Neuronal stem cell (in vitro differentiated cells): ENCODE measurements around the gene KHDRBS1.
"Not testable (repeated sequence)": the region's sequence is repeated elsewhere in the genome, so short reads cannot be mapped to it uniquely, and the experiment has no call there.

Experiments
- DNase-seq: peaks from one replicate; pipeline ENCODE4 v3.0.0-alpha.2; 2013; ENCODE audit warnings: low spot score
- H2AFZ ChIP-seq: one replicate; pipeline ENCODE4 v1.6.1; 2013; ENCODE audit warnings: mild to moderate bottlenecking, low read length, inconsistent platforms
- H2AK5ac ChIP-seq: 2 replicates; pipeline ENCODE4 v1.6.1; 2013; ENCODE audit warnings: low read depth, mild to moderate bottlenecking, inconsistent platforms, low read length, moderate library complexity, mixed read lengths
- H2BK120ac ChIP-seq: 2 replicates; pipeline ENCODE4 v1.6.1; 2013; ENCODE audit warnings: low read depth, mild to moderate bottlenecking, inconsistent platforms, low read length, moderate library complexity, mixed read lengths
- H2BK12ac ChIP-seq: one replicate; pipeline ENCODE4 v1.6.1; 2013; ENCODE audit warnings: low read length, inconsistent platforms
- H2BK15ac ChIP-seq: 2 replicates; pipeline ENCODE4 v1.6.1; 2013; ENCODE audit warnings: mild to moderate bottlenecking, low read length, inconsistent platforms, mixed read lengths
- H2BK5ac ChIP-seq: one replicate; pipeline ENCODE4 v1.6.1; 2013; ENCODE audit warnings: inconsistent platforms, mild to moderate bottlenecking, low read length, moderate library complexity
- H3K14ac ChIP-seq: one replicate; pipeline ENCODE4 v1.6.1; 2013; ENCODE audit warnings: low read length, inconsistent platforms
- H3K18ac ChIP-seq: 2 replicates; pipeline ENCODE4 v1.6.1; 2013; ENCODE audit warnings: low read length, inconsistent platforms
- H3K23ac ChIP-seq: 2 replicates; pipeline ENCODE4 v1.6.1; 2013; ENCODE audit warnings: low read depth, mild to moderate bottlenecking, mixed read lengths, low read length, inconsistent platforms; ENCODE audit not compliant: poor library complexity
- H3K27ac ChIP-seq: replicated peaks from 3 replicates; pipeline ENCODE4 v1.5.1; 2013; ENCODE audit warnings: low read length, inconsistent platforms
- H3K27me3 ChIP-seq, 3 experiments: 2 replicates each; pipeline ENCODE4 v1.6.1; 2013; ENCODE audit warnings: low read length in 3 of 3, mild to moderate bottlenecking in 2 of 3, inconsistent platforms in 1 of 3, low read depth in 1 of 3, mixed read lengths in 1 of 3, moderate library complexity in 1 of 3; ENCODE audit not compliant: control insufficient read depth in 3 of 3, insufficient read depth in 3 of 3
- H3K36me3 ChIP-seq, 2 donors: replicated peaks in 1 of 2; 2 replicates each; pipeline ENCODE4 v1.6.1; 2013; ENCODE audit warnings: low read length in 2 of 2; ENCODE audit not compliant: control insufficient read depth in 2 of 2, insufficient read depth in 2 of 2
- H3K4ac ChIP-seq: 2 replicates; pipeline ENCODE4 v1.6.1; 2013; ENCODE audit warnings: inconsistent platforms, mild to moderate bottlenecking, low read length, moderate library complexity
- H3K4me1 ChIP-seq, 2 donors: 1 replicate in 1 of 2; 2 replicates in 1 of 2; pipeline ENCODE4 v1.6.1; 2013; ENCODE audit warnings: low read length in 2 of 2, low read depth in 1 of 2; ENCODE audit not compliant: control insufficient read depth in 2 of 2, insufficient read depth in 1 of 2
- H3K4me2 ChIP-seq: one replicate; pipeline ENCODE4 v1.6.1; 2013; ENCODE audit warnings: mild to moderate bottlenecking, low read length, inconsistent platforms; ENCODE audit not compliant: insufficient read depth, poor library complexity, severe bottlenecking
- H3K4me3 ChIP-seq, 2 donors: 2 replicates each; pipeline ENCODE4 v1.5.1; 2013; ENCODE audit warnings: low read length in 2 of 2, mild to moderate bottlenecking in 2 of 2, inconsistent platforms in 1 of 2, moderate library complexity in 1 of 2
- H3K79me1 ChIP-seq: one replicate; pipeline ENCODE4 v1.6.1; 2013; ENCODE audit warnings: low read depth, mild to moderate bottlenecking, inconsistent platforms, low read length, moderate library complexity
- H3K9ac ChIP-seq: one replicate; pipeline ENCODE4 v1.6.1; 2013; ENCODE audit warnings: mild to moderate bottlenecking, low read depth, low read length, inconsistent platforms; ENCODE audit not compliant: poor library complexity
- H3K9me3 ChIP-seq, 2 donors: replicated peaks in 1 of 2; 2 replicates each; pipeline versions ENCODE3 to v1.6.1; 2013; ENCODE audit warnings: low read length in 2 of 2, mild to moderate bottlenecking in 2 of 2, inconsistent platforms in 1 of 2, low read depth in 1 of 2, mixed read lengths in 1 of 2, moderate library complexity in 1 of 2; ENCODE audit not compliant: control insufficient read depth in 2 of 2, insufficient read depth in 1 of 2
- H4K8ac ChIP-seq: one replicate; pipeline ENCODE4 v1.6.1; 2013; ENCODE audit warnings: low read depth, mild to moderate bottlenecking, inconsistent platforms, low read length, moderate library complexity
- H4K91ac ChIP-seq: one replicate; pipeline ENCODE4 v1.6.1; 2013; ENCODE audit warnings: low read length, low read depth, mild to moderate bottlenecking, inconsistent platforms; ENCODE audit not compliant: poor library complexity
- WGBS, 2 donors: extraction: QIAGEN DNeasy Blood & Tissue Kit; methylation state at CpG; one replicate each; pipeline ENCODE4 v1.1.7; 2013; ENCODE audit warnings: missing lambda C conversion rate in 2 of 2, mixed read lengths in 1 of 2; ENCODE audit not compliant: insufficient read length in 2 of 2, insufficient replicate concordance in 1 of 2; ENCODE audit errors: extremely low coverage in 2 of 2; 5-methylcytosine and 5-hydroxymethylcytosine counted together

KHDRBS1 gene

DNA sequence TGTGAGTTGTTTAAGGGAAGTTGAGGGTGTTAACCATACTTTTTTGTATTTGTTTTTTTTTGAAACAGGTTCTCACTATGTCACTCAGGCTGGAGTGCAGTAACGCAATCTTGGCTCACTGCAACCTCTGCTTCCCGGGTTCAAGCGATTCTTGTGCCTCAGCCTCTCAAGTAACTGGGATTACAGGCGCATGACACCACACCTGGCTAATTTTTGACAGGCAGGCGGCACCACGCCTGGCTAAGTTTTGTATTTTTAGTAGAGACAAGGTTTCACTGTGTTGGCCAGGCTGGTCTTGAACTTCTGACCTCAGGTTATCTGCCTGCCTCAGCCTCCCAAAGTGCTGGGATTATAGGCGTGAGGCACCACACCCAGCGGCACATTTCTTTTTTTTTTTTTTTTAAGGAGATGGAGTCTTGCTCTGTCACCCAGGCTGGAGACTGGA, 7.9 kb downstream of the KHDRBS1 start:
- H2BK15ac ChIP-seq, H3K9ac ChIP-seq, H4K8ac ChIP-seq, H3K4me1 ChIP-seq, H3K4me3 ChIP-seq, H2AK5ac ChIP-seq, H3K4ac ChIP-seq, H3K9me3 ChIP-seq, H3K27ac ChIP-seq, H3K23ac ChIP-seq, H3K18ac ChIP-seq, H3K79me1 ChIP-seq, H3K27me3 ChIP-seq, H2AFZ ChIP-seq, H2BK12ac ChIP-seq, H3K14ac ChIP-seq, H2BK5ac ChIP-seq, DNase-seq, H4K91ac ChIP-seq, H3K4me2 ChIP-seq, H2BK120ac ChIP-seq: not testable (repeated sequence)
- peaks cover 14 to 94% of the 10 kb centered on the region in 2 donors for H3K36me3 ChIP-seq
- WGBS, 2 donors = no CpG with 5 or more reads among the region's 8 CpGs

DNA sequence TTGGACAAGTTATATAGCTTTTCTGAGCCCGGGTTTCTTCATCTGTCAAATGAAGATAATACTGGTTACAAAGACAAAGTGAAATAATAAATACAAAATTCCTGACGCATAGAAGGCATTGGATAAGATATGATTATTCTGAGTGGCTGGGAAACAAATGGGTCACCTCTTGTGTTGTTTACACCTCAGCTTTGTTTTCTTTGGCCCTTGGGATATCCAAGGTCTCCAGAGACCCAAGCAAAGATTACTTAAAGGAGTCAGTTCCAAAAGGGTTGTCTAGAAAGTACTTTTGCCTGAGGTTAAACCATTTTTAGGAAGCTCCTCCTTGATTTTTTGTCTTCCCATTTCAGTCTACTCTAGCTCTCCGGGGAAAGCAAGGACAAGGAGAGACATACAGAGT, 9.7 kb downstream of the KHDRBS1 start:
- no peak overlapping the region for H3K23ac ChIP-seq
- no CpG with 5 or more reads among the region's 3 CpGs for WGBS, 2 donors
- H3K27ac ChIP-seq = no peak overlapping the region
- H3K27me3 ChIP-seq = no peaks in the 10 kb centered on the region
- no peaks in the 10 kb centered on the region for H3K4me1 ChIP-seq
- H3K18ac ChIP-seq = no peak overlapping the region
- no peaks in the 10 kb centered on the region for H3K9me3 ChIP-seq
- no peak overlapping the region for H3K14ac ChIP-seq
- no peak overlapping the region for H3K4ac ChIP-seq
- H2BK5ac ChIP-seq = no peak overlapping the region
- H3K79me1 ChIP-seq = no peaks in the 10 kb centered on the region
- H3K4me3 ChIP-seq = no peak overlapping the region
- no peak overlapping the region for H2AK5ac ChIP-seq
- no peak overlapping the region for H2BK15ac ChIP-seq
- no peak overlapping the region for H3K9ac ChIP-seq
- no peak overlapping the region for H3K4me2 ChIP-seq
- no peak overlapping the region for H2BK120ac ChIP-seq
- no peak overlapping the region for H2BK12ac ChIP-seq
- no peak overlapping the region for H2AFZ ChIP-seq
- DNase-seq = no peak
- H4K8ac ChIP-seq = no peak overlapping the region
- peaks cover 12 to 94% of the 10 kb centered on the region in 2 donors for H3K36me3 ChIP-seq
- H4K91ac ChIP-seq = no peak overlapping the region

DNA sequence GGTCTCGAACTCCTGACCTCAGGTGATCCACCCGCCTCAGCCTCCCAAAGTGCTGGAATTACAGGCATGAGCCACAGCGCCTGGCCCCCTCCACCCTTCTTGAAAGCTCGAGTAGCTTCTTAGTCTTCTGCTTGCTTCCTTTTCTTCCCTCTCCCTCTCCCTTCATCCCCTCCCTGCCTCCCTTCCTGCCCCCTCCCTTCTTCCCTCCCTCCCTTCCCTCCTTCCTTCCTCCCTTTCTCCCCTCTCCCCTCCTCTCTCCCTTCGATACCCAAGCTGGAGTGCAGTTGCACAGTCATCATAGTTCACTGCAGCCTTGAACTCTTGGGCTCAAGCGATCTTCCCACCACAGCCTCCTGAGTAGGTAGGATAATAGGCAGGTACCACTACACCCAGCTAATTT, 11.8 kb downstream of the KHDRBS1 start:
- Histone ChIP-seq H4K91ac (no peak overlapping the region), H3K9me3 (no peaks in the 10 kb centered on the region), H3K4me2 (no peak overlapping the region), H3K27me3 (no peaks in the 10 kb centered on the region), H3K4me1 (no peaks in the 10 kb centered on the region), H3K4me3 (no peak overlapping the region), H2BK120ac (no peak overlapping the region), H3K23ac (no peak overlapping the region), H3K14ac (no peak overlapping the region), H2BK12ac (no peak overlapping the region), H3K36me3 (peaks cover 9 to 95% of the 10 kb centered on the region in 2 donors), H3K4ac (no peak overlapping the region), H2BK15ac (no peak overlapping the region), H3K79me1 (no peaks in the 10 kb centered on the region), H3K18ac (no peak overlapping the region), H2AFZ (no peak overlapping the region), H3K9ac (no peak overlapping the region), H3K27ac (no peak overlapping the region), H4K8ac (no peak overlapping the region), H2BK5ac (no peak overlapping the region), H2AK5ac (no peak overlapping the region)
- DNase-seq = no peak
- WGBS, 2 donors = no CpG with 5 or more reads among the region's 6 CpGs

DNA sequence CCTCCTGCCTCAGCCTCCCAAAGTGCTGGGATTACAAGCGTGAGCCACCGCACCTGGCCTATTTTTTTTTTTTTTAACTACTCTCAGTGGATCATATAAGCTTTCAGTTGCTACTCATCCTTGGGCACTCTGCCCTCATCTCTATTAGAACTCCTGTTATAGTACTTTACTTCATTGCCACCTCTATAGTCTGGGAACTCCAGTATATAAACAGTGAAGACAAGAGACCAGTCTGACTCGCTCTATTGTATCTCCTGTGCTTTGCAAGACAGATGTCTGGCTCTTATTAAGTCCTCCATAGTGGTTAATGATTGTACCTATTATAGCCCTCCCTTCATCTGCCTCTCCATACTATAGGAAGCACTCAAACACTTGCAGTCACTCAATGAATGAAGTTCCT, 15.1 kb downstream of the KHDRBS1 start:
- no peak overlapping the region for H3K14ac ChIP-seq
- WGBS, 2 donors = no CpG with 5 or more reads among the region's 3 CpGs
- H3K4me2 ChIP-seq = no peak overlapping the region
- H3K4ac ChIP-seq = no peak overlapping the region
- peaks cover 13 to 95% of the 10 kb centered on the region in 2 donors for H3K36me3 ChIP-seq
- H3K27ac ChIP-seq = no peak overlapping the region
- H4K8ac ChIP-seq = no peak overlapping the region
- H3K9me3 ChIP-seq = no peaks in the 10 kb centered on the region
- no peak overlapping the region for H2AFZ ChIP-seq
- H3K18ac ChIP-seq = no peak overlapping the region
- no peak overlapping the region for H3K23ac ChIP-seq
- DNase-seq = no peak
- peaks cover 0 to 3% of the 10 kb centered on the region in 2 donors for H3K4me1 ChIP-seq
- H4K91ac ChIP-seq = no peak overlapping the region
- no peak overlapping the region for H3K9ac ChIP-seq
- no peak overlapping the region for H3K4me3 ChIP-seq
- H2BK5ac ChIP-seq = no peak overlapping the region
- no peaks in the 10 kb centered on the region for H3K79me1 ChIP-seq
- no peak overlapping the region for H2BK120ac ChIP-seq
- no peak overlapping the region for H2BK15ac ChIP-seq
- H2AK5ac ChIP-seq = no peak overlapping the region
- no peaks in the 10 kb centered on the region for H3K27me3 ChIP-seq
- no peak overlapping the region for H2BK12ac ChIP-seq
